GM12872 (cell line): ENCODE results near the gene SLC17A3.

Experiments
- CTCF ChIP-seq: IDR thresholded peaks from 3 replicates; pipeline ENCODE4 v1.5.1; 2011; ENCODE audit warnings: low read depth, mild to moderate bottlenecking, low read length, moderate library complexity; ENCODE audit not compliant: insufficient read depth

Gene SLC17A3

GRCh38 chr6:25875926-25876602 is 2.0 kb upstream of the SLC17A3 start:
- TF ChIP-seq CTCF = no peak

GRCh38 chr6:25875563-25875905 is 1.5 kb upstream of the SLC17A3 start:
- TF ChIP-seq CTCF = no peak

- TF ChIP-seq CTCF = no peak
These were observed 949 bp upstream of the SLC17A3 start for GRCh38 chr6:25874822-25875562.

- peak; percentile 5; the same call in 1 of the 3 replicates for TF ChIP-seq CTCF
These were observed 1.2 kb downstream of the SLC17A3 start for GRCh38 chr6:25872814-25873213.

GRCh38 chr6:25869840-25870239 is 4.2 kb downstream of the SLC17A3 start:
- TF ChIP-seq CTCF = no peak

- no peak for TF ChIP-seq CTCF
These were observed 5.4 kb downstream of the SLC17A3 start for GRCh38 chr6:25868436-25869183.

- TF ChIP-seq CTCF = no peak
These were observed 8.0 kb downstream of the SLC17A3 start for GRCh38 chr6:25866011-25866410.
